Neural progenitor cell (in vitro differentiated cells): Measurements from ENCODE around the gene ANKRD35. TPM values are rescaled to one million over a fixed set of nuclear protein-coding genes. Genes with fewer than 3 reads are reported as not detected.
A peak's percentile ranks its signal among the peaks of the same experiment; 100 is the strongest.

Experiments used
- DNase-seq: peaks from one replicate; pipeline ENCODE4 v3.0.0-alpha.2; 2016; ENCODE audit warnings: low spot score
- H2AFZ ChIP-seq: fragments of 200-600 bp; sonication (generic); replicated peaks from 2 replicates; pipeline ENCODE4 v1.6.1; 2016; ENCODE audit warnings: antibody characterized with exemption
- H3F3A ChIP-seq: fragments of 200-600 bp; sonication (generic); 2 replicates; pipeline ENCODE4 v1.6.1; 2016; ENCODE audit warnings: antibody characterized with exemption, low read depth
- H3K27ac ChIP-seq: fragments of 200-600 bp; sonication (generic); 2 replicates; pipeline ENCODE4 v1.5.1; 2016; ENCODE audit warnings: mild to moderate bottlenecking
- H3K27me3 ChIP-seq: fragments of 200-600 bp; sonication (generic); 2 replicates; pipeline ENCODE4 v1.6.1; 2016; ENCODE audit warnings: mild to moderate bottlenecking, moderate library complexity
- H3K36me3 ChIP-seq: fragments of 200-600 bp; sonication (generic); 2 replicates; pipeline ENCODE4 v1.5.1; 2016
- H3K4me1 ChIP-seq: fragments of 200-600 bp; sonication (generic); 2 replicates; pipeline ENCODE4 v1.6.1; 2016; ENCODE audit warnings: mixed run types
- H3K4me2 ChIP-seq: fragments of 200-600 bp; sonication (generic); 2 replicates; pipeline ENCODE4 v1.6.1; 2016
- H3K4me3 ChIP-seq: fragments of 200-600 bp; sonication (generic); 2 replicates; pipeline ENCODE4 v1.5.1; 2016
- H3K79me2 ChIP-seq: fragments of 200-600 bp; sonication (generic); 2 replicates; pipeline ENCODE4 v1.6.1; 2016; ENCODE audit warnings: low read depth
- H3K9ac ChIP-seq: fragments of 200-600 bp; sonication (generic); 2 replicates; pipeline ENCODE4 v1.6.1; 2016
- H3K9me3 ChIP-seq: fragments of 200-600 bp; sonication (generic); 2 replicates; pipeline ENCODE4 v1.5.1; 2016; ENCODE audit warnings: low read depth
- H4K20me1 ChIP-seq: fragments of 200-600 bp; sonication (generic); 2 replicates; pipeline ENCODE4 v1.6.1; 2016; ENCODE audit warnings: low read depth
- H3K27ac Mint-ChIP-seq: 3 replicates; pipeline ENCODE4 v1.8.0; 2021; ENCODE audit warnings: mixed read lengths
- H3K27me3 Mint-ChIP-seq: 2 replicates; pipeline ENCODE4 v1.8.0; 2022; ENCODE audit warnings: low read depth, mild to moderate bottlenecking, inconsistent platforms, moderate library complexity, mixed read lengths; ENCODE audit not compliant: insufficient read depth
- H3K36me3 Mint-ChIP-seq: 3 replicates; pipeline ENCODE4 v1.8.0; 2021; ENCODE audit warnings: mixed read lengths
- H3K4me1 Mint-ChIP-seq: 3 replicates; pipeline ENCODE4 v1.8.0; 2021; ENCODE audit warnings: mixed read lengths
- H3K4me3 Mint-ChIP-seq: 3 replicates; pipeline ENCODE4 v1.8.0; 2021; ENCODE audit warnings: mild to moderate bottlenecking, moderate library complexity, mixed read lengths
- H3K9me3 Mint-ChIP-seq: 3 replicates; pipeline ENCODE4 v1.8.0; 2020; ENCODE audit warnings: mixed read lengths
- EZH2 ChIP-seq: fragments of 200-600 bp; sonication (generic); IDR thresholded peaks from 2 replicates; pipeline ENCODE4 v1.6.1; 2017; ENCODE audit warnings: antibody characterized with exemption, mild to moderate bottlenecking, moderate library complexity
- EZH2phosphoT487 ChIP-seq: fragments of 200-600 bp; sonication (generic); IDR thresholded peaks from 2 replicates; pipeline ENCODE4 v1.6.1; 2017; ENCODE audit warnings: antibody characterized with exemption
- total RNA-seq: library from RNA; depleted of rRNA; stranded (reverse); fragments of >200 nt; gene quantifications from 2 replicates; pipeline ENCODE4 v1.2.3, GENCODE V29; 2015; ENCODE audit warnings: low replicate concordance
- TF ChIP-seq, protein P1 (sequence below): fragments of 200-600 bp; sonication (generic); IDR thresholded peaks from 2 replicates; pipeline ENCODE4 v1.5.1; 2017; ENCODE audit warnings: antibody characterized with exemption, mild to moderate bottlenecking

Gene ANKRD35
- total RNA-seq, 1 donor from 2014 or later, result 1.1 TPM

DNA sequence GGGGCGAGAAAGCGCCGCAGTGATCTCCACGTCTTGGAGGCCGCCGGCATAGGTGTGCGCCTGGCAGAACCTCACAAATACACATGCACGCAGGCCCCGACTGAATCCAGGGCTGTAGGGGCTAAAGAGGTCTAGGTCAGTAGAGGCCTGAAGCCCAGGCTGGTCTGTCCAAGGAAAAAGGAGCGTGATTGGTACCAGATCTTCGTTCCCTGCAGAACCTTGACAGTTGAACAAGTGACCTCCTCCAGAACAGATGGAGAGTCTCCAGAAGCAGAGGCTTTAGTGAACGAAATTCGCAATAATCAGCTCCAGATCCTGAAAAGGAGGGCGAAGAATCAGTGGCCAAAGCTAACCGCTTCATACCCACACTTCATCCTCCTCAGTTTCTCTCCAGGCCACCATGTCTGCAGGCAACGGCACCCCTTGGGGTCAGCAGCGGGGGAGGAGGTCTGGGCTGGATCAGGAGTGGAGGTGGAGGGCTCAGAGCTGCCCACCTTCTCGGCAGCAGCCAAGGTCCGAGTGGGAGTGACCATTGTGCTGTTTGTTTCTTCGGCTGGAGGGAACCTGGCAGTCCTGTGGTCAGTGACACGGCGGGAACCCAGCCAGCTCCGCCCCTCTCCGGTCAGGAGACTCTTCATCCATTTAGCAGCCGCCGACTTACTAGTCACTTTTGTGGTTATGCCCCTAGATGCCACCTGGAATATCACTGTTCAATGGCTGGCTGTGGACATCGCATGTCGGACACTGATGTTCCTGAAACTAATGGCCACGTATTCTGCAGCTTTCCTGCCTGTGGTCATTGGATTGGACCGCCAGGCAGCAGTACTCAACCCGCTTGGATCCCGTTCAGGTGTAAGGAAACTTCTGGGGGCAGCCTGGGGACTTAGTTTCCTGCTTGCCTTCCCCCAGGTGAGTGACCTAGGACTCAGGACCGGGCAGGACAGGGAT, 33.6 kb upstream of the ANKRD35 start:
- Histone ChIP-seq H3K36me3 (no peaks in the 10 kb centered on the region), H3K27ac (no peak overlapping the region), H3K27me3 (peaks cover 13% of the 10 kb centered on the region), H3K9ac (no peak overlapping the region), H3K79me2 (no peaks in the 10 kb centered on the region), H3K4me1 (peaks cover 6% of the 10 kb centered on the region), H3K4me3 (peak overlapping the region; percentile 78), H4K20me1 (no peaks in the 10 kb centered on the region), H3F3A (peaks cover 43% of the 10 kb centered on the region), H3K4me2 (peak overlapping the region; percentile 87), H2AFZ (peak overlapping the region; percentile 92), H3K9me3 (no peaks in the 10 kb centered on the region)
- H3K4me1 Mint-ChIP-seq, result peaks cover 27% of the 10 kb centered on the region
- no peaks in the 10 kb centered on the region for H3K9me3 Mint-ChIP-seq
- H3K36me3 Mint-ChIP-seq, result peaks cover 16% of the 10 kb centered on the region
- peak overlapping the region; percentile 96 for H3K4me3 Mint-ChIP-seq
- H3K27ac Mint-ChIP-seq, result peak overlapping the region; percentile 94
- H3K27me3 Mint-ChIP-seq, result no peaks in the 10 kb centered on the region
- peak; percentile 62 for DNase-seq
- TF ChIP-seq EZH2 (no peak), EZH2phosphoT487 (no peak)
- TF ChIP-seq, protein P1, sequence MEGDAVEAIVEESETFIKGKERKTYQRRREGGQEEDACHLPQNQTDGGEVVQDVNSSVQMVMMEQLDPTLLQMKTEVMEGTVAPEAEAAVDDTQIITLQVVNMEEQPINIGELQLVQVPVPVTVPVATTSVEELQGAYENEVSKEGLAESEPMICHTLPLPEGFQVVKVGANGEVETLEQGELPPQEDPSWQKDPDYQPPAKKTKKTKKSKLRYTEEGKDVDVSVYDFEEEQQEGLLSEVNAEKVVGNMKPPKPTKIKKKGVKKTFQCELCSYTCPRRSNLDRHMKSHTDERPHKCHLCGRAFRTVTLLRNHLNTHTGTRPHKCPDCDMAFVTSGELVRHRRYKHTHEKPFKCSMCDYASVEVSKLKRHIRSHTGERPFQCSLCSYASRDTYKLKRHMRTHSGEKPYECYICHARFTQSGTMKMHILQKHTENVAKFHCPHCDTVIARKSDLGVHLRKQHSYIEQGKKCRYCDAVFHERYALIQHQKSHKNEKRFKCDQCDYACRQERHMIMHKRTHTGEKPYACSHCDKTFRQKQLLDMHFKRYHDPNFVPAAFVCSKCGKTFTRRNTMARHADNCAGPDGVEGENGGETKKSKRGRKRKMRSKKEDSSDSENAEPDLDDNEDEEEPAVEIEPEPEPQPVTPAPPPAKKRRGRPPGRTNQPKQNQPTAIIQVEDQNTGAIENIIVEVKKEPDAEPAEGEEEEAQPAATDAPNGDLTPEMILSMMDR, result no peak

DNA sequence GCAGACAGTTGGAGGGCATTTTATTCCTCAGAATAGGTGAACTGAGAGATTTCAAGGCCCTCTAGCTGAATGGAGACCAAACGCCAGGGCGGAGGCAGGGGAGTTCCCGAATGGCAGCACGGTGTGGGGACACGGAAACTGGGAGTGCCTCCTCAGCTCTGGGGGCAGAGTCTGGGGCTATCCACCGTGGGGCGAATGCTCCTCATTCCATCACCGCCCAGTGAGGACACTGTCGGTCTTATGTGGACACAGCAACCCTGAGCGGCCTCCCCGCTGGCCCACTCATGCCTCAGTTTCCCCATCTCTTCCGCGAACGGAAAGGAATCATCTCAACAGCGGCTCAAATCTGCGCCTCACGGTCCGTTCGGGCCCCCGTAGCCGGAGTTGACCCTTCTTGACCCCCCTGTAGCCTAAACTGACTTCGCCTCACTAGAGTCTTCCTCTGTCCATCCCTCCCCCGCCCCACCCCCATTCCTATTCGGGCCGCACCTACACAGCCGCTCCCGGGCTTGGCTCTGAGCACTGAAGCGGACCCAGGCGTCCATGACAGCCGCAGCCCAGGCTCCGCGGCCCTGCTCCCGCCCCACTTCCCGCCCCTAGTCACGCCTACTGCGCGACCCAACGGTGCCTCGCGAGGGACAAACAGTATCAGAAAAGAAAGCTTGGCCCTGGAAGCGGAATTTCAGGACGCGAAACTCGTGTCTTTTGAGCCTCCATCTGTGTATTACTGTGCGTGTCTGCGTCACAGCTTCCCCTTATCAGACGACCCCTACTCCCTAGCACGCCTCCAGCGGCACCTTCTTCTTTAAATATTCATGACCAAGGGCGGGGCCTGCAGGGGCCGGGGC, 32.7 kb upstream of the ANKRD35 start, which contains the start of gene PEX11B:
Gene PEX11B (minus strand): TSS at position 574 of the 848 bp plus-strand sequence. CDS start 29 bp downstream, at position 545.
- Mint-ChIP-seq H3K4me1 (peaks cover 27% of the 10 kb centered on the region), H3K9me3 (no peaks in the 10 kb centered on the region), H3K4me3 (peak within 1 kb of the TSS; percentile 96), H3K36me3 (peaks cover 19% of the 10 kb centered on the region), H3K27me3 (no peaks in the 10 kb centered on the region), H3K27ac (peak within 1 kb of the TSS; percentile 94)
- H3K9ac ChIP-seq, result peak within 1 kb of the TSS; percentile 30
- no peaks in the 10 kb centered on the region for H3K9me3 ChIP-seq
- H3K27ac ChIP-seq, result no peak within 1 kb of the TSS
- peaks cover 13% of the 10 kb centered on the region for H3K27me3 ChIP-seq
- peaks cover 6% of the 10 kb centered on the region for H3K4me1 ChIP-seq
- TF ChIP-seq EZH2phosphoT487 (no peak), EZH2 (peak; percentile 42)
- TF ChIP-seq, protein P1, result no peak
- H3K4me3 ChIP-seq, result peak within 1 kb of the TSS; percentile 78
- peaks cover 39% of the 10 kb centered on the region for H3F3A ChIP-seq
- no peaks in the 10 kb centered on the region for H3K36me3 ChIP-seq
- no peaks in the 10 kb centered on the region for H4K20me1 ChIP-seq
- DNase-seq, result peak; percentile 89
- peak within 1 kb of the TSS; percentile 92 for H2AFZ ChIP-seq
- no peaks in the 10 kb centered on the region for H3K79me2 ChIP-seq
- peak within 1 kb of the TSS; percentile 87 for H3K4me2 ChIP-seq

DNA sequence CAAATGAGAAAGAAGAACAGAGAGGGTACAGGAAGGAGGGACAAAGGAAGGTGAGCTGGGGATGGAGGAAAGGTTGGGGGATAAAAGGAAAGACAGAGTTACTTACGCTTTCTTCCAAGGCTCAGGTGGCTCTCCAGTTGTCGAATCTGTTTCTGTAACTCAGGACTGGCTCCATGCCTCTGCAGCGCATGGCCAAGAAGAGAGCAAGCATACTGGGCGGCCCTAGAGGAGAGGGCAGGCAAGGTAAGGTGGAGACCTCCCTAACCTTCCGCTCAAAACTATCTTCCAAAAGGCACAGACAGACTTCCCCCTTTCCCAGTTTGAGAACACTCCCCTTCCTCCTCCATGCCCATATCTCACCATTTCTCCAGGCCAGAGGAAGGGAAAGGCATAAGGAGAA, 31.9 kb upstream of the ANKRD35 start:
- DNase-seq, result no peak
- Histone ChIP-seq H3K27me3 (peaks cover 13% of the 10 kb centered on the region), H3F3A (peaks cover 31% of the 10 kb centered on the region), H3K79me2 (no peaks in the 10 kb centered on the region), H3K9me3 (no peaks in the 10 kb centered on the region), H3K4me3 (peak overlapping the region; percentile 78), H3K4me1 (peaks cover 6% of the 10 kb centered on the region), H3K27ac (no peak overlapping the region), H3K9ac (no peak overlapping the region), H3K36me3 (no peaks in the 10 kb centered on the region), H4K20me1 (no peaks in the 10 kb centered on the region), H2AFZ (no peak overlapping the region), H3K4me2 (peak overlapping the region; percentile 87)
- H3K36me3 Mint-ChIP-seq, result peaks cover 15% of the 10 kb centered on the region
- no peaks in the 10 kb centered on the region for H3K9me3 Mint-ChIP-seq
- TF ChIP-seq EZH2, result no peak
- TF ChIP-seq, protein P1, result no peak
- TF ChIP-seq EZH2phosphoT487, result no peak
- no peak overlapping the region for H3K27ac Mint-ChIP-seq
- no peaks in the 10 kb centered on the region for H3K27me3 Mint-ChIP-seq
- H3K4me1 Mint-ChIP-seq, result peaks cover 27% of the 10 kb centered on the region
- H3K4me3 Mint-ChIP-seq, result peak overlapping the region; percentile 96
